K562 (cell line): ENCODE measurements around the gene MRPS5. TPM values are rescaled to one million over a fixed set of nuclear protein-coding genes. Genes with fewer than 3 reads are reported as not detected.

Experiments
- ARID1B ChIP-seq: fragments of 450-650 bp; IDR thresholded peaks from 2 replicates; pipeline ENCODE4 v1.6.1; 2016; ENCODE audit warnings: antibody characterized with exemption, mild to moderate bottlenecking, inconsistent platforms
- ARID4B ChIP-seq: sonication (generic); formaldehyde crosslinking; IDR thresholded peaks from 2 replicates; pipeline ENCODE4 v1.8.0; 2022; ENCODE audit warnings: mild to moderate bottlenecking, missing genetic modification reagents
- BHLHE40 ChIP-seq: IDR thresholded peaks from 2 replicates; pipeline ENCODE4 v1.6.1; 2011; ENCODE audit warnings: low read length, improper control_type of control experiment
- HMG20A ChIP-seq: fragments of 450-650 bp; formaldehyde crosslinking; conservative IDR thresholded peaks from 2 replicates; pipeline ENCODE4 v1.4.0; 2020; ENCODE audit warnings: mild to moderate bottlenecking, mixed read lengths
- MYC ChIP-seq, 2 experiments: fragments of 250-450 bp in 1 of 2; sonication (Bioruptor Pico) in 1 of 2; IDR thresholded peaks; 2 replicates each; pipeline versions ENCODE4 v1.5.1 to v1.6.1; 2012 to 2021; ENCODE audit warnings: low read depth in 2 of 2, borderline replicate concordance in 1 of 2, improper control_type of control experiment in 1 of 2, low read length in 1 of 2, mild to moderate bottlenecking in 1 of 2, moderate library complexity in 1 of 2
- PHF20 ChIP-seq: fragments of 450-650 bp; IDR thresholded peaks from 2 replicates; pipeline ENCODE4 v1.6.1; 2018; ENCODE audit not compliant: partially characterized antibody
- PML ChIP-seq: IDR thresholded peaks from 2 replicates; pipeline ENCODE4 v1.6.1; 2012; ENCODE audit warnings: low read length, inconsistent platforms
- POLR2B ChIP-seq: fragments of 450-650 bp; IDR thresholded peaks from 2 replicates; pipeline ENCODE4 v1.6.1; 2018; ENCODE audit warnings: low read depth; ENCODE audit not compliant: partially characterized antibody
- RBM25 ChIP-seq: fragments of 200-400 bp; formaldehyde crosslinking; IDR thresholded peaks from 2 replicates; pipeline ENCODE4 v1.6.1; 2018; ENCODE audit warnings: low read length, low read depth, moderate library complexity; ENCODE audit not compliant: severe bottlenecking
- SAP30 ChIP-seq: fragments of 200-600 bp; sonication (generic); IDR thresholded peaks from 2 replicates; pipeline ENCODE4 v1.6.1; 2012; ENCODE audit warnings: borderline replicate concordance, low read depth, mild to moderate bottlenecking, moderate library complexity, low read length, control low read depth, inconsistent platforms; ENCODE audit not compliant: insufficient read depth, poor library complexity, severe bottlenecking
- TBL1XR1 ChIP-seq, 2 experiments: IDR thresholded peaks; 2 replicates each; pipeline ENCODE4 v1.6.1; 2012; ENCODE audit warnings: improper control_type of control experiment in 2 of 2, low read length in 2 of 2, mild to moderate bottlenecking in 1 of 2
- ZNF431 ChIP-seq: sonication (generic); formaldehyde crosslinking; IDR thresholded peaks from 2 replicates; pipeline ENCODE4 v1.8.0; 2022; ENCODE audit warnings: mild to moderate bottlenecking, missing genetic modification reagents
- polyA plus RNA-seq, 8 experiments: library from polyadenylated mRNA; depleted of rRNA in 4 of 8; stranded (reverse) in 5 of 8; unstranded in 3 of 8; fragments of >200 nt; fragmentation: Nextera tagmentation in 2 of 8; fragmentation: Illumina TruSeq in 1 of 8; extraction: Ambion mirVana in 2 of 8; extraction: Trizol in 1 of 8; gene quantifications; 2 replicates each; pipeline versions ENCODE4 v1.2.1 to v1.2.3, GENCODE V29; 2011 to 2014; ENCODE audit warnings: inconsistent platforms in 1 of 8, missing spikeins in 1 of 8
- total RNA-seq, 7 experiments: library from RNA; depleted of rRNA in 6 of 7; stranded (reverse); fragments of >200 nt in 6 of 7; fragmentation: Illumina TruSeq in 2 of 7; extraction: Trizol in 2 of 7; gene quantifications; 2 replicates each; pipeline versions ENCODE4 v1.2.1 to v1.2.3, GENCODE V29; 2011 to 2021; ENCODE audit warnings: low replicate concordance in 1 of 7
- TF ChIP-seq, protein P1 (sequence below): fragments of 450-650 bp; IDR thresholded peaks from 2 replicates; pipeline ENCODE4 v1.6.1; 2018; ENCODE audit not compliant: partially characterized antibody
- TF ChIP-seq, protein P2 (sequence below): fragments of 450-650 bp; IDR thresholded peaks from 2 replicates; pipeline ENCODE4 v1.6.1; 2016
- TF ChIP-seq, protein P3 (sequence below), 2 experiments: fragments of 450-650 bp; conservative IDR thresholded peaks; 2 replicates each; pipeline ENCODE4 v1.6.1; 2017; ENCODE audit warnings: mild to moderate bottlenecking in 2 of 2, moderate library complexity in 2 of 2

MRPS5 gene
- total and polyA plus RNA-seq, 9 of the 15 experiments (the other 6 are each of a cell fraction or from before 2014, with no cell fraction given) = 85.0 to 162 (median 118) TPM

DNA sequence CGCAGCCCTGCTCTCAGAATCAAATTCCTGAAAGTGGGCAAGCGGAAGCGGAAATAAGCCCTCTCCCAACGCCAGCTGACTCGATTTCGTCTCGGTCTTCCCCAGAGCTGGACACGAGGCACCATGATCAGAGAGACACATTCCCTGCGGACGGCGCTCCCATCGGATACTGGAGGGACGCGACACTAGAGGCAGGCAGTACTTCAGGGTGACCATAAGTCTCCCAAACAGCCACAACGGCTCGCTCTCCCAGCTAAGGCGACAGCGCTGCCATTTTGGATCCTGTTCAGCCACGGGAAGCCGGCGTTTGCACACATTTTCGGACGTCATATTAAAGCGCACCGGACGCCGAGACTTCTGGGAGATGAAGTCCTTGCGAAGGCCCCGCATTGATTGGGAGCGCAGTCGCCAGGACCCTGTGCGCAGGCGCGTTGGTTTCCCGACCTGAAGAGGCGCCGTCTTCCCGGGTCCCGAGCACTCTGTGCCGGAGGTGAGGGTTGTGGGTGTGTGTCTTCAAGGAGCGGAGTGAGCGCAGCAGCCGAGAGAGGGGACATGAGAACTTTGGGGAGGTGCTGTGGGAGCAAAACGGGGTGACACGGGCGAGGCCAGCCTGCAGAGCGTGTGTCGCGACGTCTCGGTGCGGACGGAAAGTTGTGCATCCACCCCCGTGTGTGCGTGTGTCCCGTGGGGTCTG lies 43.9 kb upstream of the MRPS5 start, which contains the start of gene ZNF2 (continued):
- TF ChIP-seq, protein P1, sequence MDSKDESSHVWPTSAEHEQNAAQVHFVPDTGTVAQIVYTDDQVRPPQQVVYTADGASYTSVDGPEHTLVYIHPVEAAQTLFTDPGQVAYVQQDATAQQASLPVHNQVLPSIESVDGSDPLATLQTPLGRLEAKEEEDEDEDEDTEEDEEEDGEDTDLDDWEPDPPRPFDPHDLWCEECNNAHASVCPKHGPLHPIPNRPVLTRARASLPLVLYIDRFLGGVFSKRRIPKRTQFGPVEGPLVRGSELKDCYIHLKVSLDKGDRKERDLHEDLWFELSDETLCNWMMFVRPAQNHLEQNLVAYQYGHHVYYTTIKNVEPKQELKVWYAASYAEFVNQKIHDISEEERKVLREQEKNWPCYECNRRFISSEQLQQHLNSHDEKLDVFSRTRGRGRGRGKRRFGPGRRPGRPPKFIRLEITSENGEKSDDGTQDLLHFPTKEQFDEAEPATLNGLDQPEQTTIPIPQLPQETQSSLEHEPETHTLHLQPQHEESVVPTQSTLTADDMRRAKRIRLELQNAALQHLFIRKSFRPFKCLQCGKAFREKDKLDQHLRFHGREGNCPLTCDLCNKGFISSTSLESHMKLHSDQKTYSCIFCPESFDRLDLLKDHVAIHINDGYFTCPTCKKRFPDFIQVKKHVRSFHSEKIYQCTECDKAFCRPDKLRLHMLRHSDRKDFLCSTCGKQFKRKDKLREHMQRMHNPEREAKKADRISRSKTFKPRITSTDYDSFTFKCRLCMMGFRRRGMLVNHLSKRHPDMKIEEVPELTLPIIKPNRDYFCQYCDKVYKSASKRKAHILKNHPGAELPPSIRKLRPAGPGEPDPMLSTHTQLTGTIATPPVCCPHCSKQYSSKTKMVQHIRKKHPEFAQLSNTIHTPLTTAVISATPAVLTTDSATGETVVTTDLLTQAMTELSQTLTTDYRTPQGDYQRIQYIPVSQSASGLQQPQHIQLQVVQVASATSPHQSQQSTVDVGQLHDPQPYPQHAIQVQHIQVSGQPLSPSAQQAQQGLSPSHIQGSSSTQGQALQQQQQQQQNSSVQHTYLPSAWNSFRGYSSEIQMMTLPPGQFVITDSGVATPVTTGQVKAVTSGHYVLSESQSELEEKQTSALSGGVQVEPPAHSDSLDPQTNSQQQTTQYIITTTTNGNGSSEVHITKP = peak; percentile 98
- TF ChIP-seq TBL1XR1 (IDR thresholded peaks at IDR 0.05; ENCODE audit: low read length in 2 of 2) (peak in 1 of 2 experiments; percentile 69; a peak in 1 of 4 replicates), ZNF431 (no peak), ARID1B (no peak), RBM25 (no peak), PML (peak; percentile 80), HMG20A (CRISPR knock-in tag) (no peak), ARID4B (peak; percentile 82), PHF20 (peak; percentile 96), MYC (IDR thresholded peaks at IDR 0.05; ENCODE audit: low read depth, low read length) (peak; percentile 89), MYC (CRISPR knock-in tag; IDR thresholded peaks at IDR 0.05; ENCODE audit: borderline replicate concordance, low read depth) (peak; percentile 50; the same call in 1 of the 2 replicates), BHLHE40 (peak; percentile 36), POLR2B (peak; percentile 84), SAP30 (peak; percentile 90)
- TF ChIP-seq, protein P2, sequence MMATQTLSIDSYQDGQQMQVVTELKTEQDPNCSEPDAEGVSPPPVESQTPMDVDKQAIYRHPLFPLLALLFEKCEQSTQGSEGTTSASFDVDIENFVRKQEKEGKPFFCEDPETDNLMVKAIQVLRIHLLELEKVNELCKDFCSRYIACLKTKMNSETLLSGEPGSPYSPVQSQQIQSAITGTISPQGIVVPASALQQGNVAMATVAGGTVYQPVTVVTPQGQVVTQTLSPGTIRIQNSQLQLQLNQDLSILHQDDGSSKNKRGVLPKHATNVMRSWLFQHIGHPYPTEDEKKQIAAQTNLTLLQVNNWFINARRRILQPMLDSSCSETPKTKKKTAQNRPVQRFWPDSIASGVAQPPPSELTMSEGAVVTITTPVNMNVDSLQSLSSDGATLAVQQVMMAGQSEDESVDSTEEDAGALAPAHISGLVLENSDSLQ = no peak
- TF ChIP-seq, protein P3, sequence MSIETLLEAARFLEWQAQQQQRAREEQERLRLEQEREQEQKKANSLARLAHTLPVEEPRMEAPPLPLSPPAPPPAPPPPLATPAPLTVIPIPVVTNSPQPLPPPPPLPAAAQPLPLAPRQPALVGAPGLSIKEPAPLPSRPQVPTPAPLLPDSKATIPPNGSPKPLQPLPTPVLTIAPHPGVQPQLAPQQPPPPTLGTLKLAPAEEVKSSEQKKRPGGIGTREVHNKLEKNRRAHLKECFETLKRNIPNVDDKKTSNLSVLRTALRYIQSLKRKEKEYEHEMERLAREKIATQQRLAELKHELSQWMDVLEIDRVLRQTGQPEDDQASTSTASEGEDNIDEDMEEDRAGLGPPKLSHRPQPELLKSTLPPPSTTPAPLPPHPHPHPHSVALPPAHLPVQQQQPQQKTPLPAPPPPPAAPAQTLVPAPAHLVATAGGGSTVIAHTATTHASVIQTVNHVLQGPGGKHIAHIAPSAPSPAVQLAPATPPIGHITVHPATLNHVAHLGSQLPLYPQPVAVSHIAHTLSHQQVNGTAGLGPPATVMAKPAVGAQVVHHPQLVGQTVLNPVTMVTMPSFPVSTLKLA (conservative IDR thresholded peaks at IDR 0.05) = peak; percentile 90 to 96
